GM12865 (cell line): Measurements from ENCODE around the gene CACNA1S.

Experiments used
- DNase-seq: peaks from one replicate; pipeline ENCODE4 v3.0.0; 2010; ENCODE audit warnings: low read depth
- H3K4me3 ChIP-seq: 2 replicates; pipeline ENCODE4 v1.5.1; 2011; ENCODE audit warnings: mild to moderate bottlenecking, low read depth, low read length, control low read depth
- CTCF ChIP-seq: IDR thresholded peaks from 2 replicates; pipeline ENCODE4 v1.5.1; 2011; ENCODE audit warnings: low read length, control low read depth, low read depth, inconsistent platforms; ENCODE audit not compliant: insufficient read depth; ENCODE audit errors: missing control alignments

Gene CACNA1S

GRCh38 chr1:201024625-201024998 is 87.6 kb downstream of the CACNA1S start:
- H3K4me3 ChIP-seq: no peak overlapping the region
- no peak for DNase-seq
- TF ChIP-seq CTCF: no peak

GRCh38 chr1:201023920-201024624 is 88.2 kb downstream of the CACNA1S start:
- H3K4me3 ChIP-seq: no peak overlapping the region
- TF ChIP-seq CTCF: no peak
- DNase-seq: no peak

- TF ChIP-seq CTCF: no peak
- peak within 1 kb of the TSS; percentile 82 for H3K4me3 ChIP-seq
Observed at GRCh38 chr1:201023517-201023902, 88.7 kb downstream of the CACNA1S start, which contains the start of gene KIF21B. TSS of gene KIF21B (minus strand) at chr1:201023714. CDS start at chr1:201023383, 331 bp downstream.

GRCh38 chr1:201022820-201023516 is 89.3 kb downstream of the CACNA1S start:
- DNase-seq: peak; percentile 60
- peak overlapping the region; percentile 82 for H3K4me3 ChIP-seq

More at GRCh38 chr1:201023517-201023902, 88.7 kb downstream of the CACNA1S start, which contains the start of gene KIF21B:
- DNase-seq: peak; percentile 89

GRCh38 chr1:201022493-201022819 is 89.8 kb downstream of the CACNA1S start:
- DNase-seq: no peak
- H3K4me3 ChIP-seq: peak overlapping the region; percentile 82
- no peak for TF ChIP-seq CTCF

More at GRCh38 chr1:201022820-201023516, 89.3 kb downstream of the CACNA1S start:
- TF ChIP-seq CTCF: no peak

GRCh38 chr1:201021630-201022492 is 90.4 kb downstream of the CACNA1S start:
- peak; percentile 60 for DNase-seq
- H3K4me3 ChIP-seq: peak overlapping the region; percentile 82
- no peak for TF ChIP-seq CTCF
